ENCODE data around the gene SDK1.

SDK1 gene

DNA sequence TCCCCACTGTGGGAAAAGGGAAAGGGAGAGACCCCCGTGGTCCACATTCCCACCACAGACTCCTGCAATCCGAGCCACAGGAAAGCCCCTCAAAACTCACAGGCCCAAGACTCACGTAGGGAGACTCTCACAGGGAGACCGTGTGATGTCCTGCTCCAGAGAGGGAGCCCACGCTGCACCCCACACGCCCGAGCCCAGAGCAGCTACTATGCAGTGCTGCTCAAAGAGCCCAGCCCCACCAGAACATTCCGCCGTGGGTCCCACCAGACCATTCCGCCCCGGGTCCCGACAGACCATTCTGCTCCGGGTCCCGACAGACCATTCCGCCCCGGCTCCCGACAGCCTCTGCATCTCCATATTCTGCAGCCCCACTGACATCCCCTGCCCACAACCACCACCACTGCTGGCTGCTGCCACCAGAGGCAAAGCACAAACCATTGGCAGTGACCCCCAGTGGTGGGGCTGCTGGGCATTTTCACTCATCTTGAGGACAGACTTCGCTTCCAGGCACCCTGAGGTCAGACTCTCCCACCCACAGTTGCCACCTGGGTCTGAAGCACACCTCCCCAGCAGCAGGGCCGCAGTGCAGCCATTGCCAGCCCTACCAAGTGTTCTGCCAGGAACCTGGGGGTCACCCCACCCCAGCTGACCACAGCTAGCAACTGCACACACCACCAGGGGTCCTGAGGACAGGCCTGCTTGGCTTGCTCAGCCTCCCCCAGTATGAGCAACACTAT, 755.7 kb downstream of the SDK1 start:
- in situ Hi-C loops (cut with HindIII; ENCODE audit: low sequenced_read_pairs), result no loop called here
- TF ChIP-seq, protein P1, sequence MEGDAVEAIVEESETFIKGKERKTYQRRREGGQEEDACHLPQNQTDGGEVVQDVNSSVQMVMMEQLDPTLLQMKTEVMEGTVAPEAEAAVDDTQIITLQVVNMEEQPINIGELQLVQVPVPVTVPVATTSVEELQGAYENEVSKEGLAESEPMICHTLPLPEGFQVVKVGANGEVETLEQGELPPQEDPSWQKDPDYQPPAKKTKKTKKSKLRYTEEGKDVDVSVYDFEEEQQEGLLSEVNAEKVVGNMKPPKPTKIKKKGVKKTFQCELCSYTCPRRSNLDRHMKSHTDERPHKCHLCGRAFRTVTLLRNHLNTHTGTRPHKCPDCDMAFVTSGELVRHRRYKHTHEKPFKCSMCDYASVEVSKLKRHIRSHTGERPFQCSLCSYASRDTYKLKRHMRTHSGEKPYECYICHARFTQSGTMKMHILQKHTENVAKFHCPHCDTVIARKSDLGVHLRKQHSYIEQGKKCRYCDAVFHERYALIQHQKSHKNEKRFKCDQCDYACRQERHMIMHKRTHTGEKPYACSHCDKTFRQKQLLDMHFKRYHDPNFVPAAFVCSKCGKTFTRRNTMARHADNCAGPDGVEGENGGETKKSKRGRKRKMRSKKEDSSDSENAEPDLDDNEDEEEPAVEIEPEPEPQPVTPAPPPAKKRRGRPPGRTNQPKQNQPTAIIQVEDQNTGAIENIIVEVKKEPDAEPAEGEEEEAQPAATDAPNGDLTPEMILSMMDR (IDR thresholded peaks at IDR 0.05; ENCODE audit: low read depth, low read length), result no peak
- DNase-seq (ENCODE audit: low read depth, low spot score), result no peak
- H3K4me3 ChIP-seq (ENCODE audit: low read depth, low read length), result no peak overlapping the region

DNA sequence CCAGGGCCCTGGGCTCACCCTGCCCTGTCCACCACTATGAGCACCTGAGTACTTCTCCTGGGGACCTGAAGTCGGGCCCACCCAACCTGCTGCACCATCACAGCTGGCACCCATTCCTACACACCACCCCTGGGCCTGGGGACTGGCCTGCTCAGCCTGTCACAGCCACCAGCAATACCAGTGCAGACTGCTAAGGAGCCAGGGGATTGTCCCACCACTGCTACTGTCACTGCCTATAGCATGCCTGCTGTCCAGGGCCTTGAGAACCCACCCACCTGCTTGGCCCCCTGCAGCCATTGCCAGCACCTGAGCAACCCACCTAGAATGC, 756.2 kb downstream of the SDK1 start:
- in situ Hi-C loops (cut with HindIII; ENCODE audit: low sequenced_read_pairs), result no loop called here
- no peak overlapping the region for H3K4me3 ChIP-seq (ENCODE audit: low read depth, low read length)
- TF ChIP-seq, protein P1 (IDR thresholded peaks at IDR 0.05; ENCODE audit: low read depth, low read length), result no peak
- no peak for DNase-seq (ENCODE audit: low read depth, low spot score)

DNA sequence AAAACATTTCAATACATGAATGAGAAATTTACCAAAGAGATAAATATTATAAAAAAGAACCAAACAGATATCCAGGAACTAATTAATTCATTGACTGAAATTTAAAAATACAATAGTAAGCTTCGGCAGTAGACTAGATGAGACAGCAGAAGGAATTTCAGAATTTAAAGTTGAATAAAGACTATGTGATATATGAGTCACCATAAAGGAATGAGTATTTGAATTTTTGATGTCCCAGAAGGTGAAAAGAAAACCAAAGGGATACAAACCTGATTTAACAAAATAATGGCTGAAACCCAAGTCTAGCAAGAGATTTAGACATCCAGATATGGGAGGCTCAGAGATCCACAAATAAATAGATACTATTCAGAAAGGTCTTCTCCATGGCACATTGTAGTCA, 757.1 kb downstream of the SDK1 start:
- in situ Hi-C loops (cut with HindIII; ENCODE audit: low sequenced_read_pairs), result no loop called here
- H3K4me3 ChIP-seq (ENCODE audit: low read depth, low read length), result no peak overlapping the region
- peak; percentile 3 for DNase-seq (ENCODE audit: low read depth, low spot score)
- TF ChIP-seq, protein P1 (IDR thresholded peaks at IDR 0.05; ENCODE audit: low read depth, low read length), result no peak

DNA sequence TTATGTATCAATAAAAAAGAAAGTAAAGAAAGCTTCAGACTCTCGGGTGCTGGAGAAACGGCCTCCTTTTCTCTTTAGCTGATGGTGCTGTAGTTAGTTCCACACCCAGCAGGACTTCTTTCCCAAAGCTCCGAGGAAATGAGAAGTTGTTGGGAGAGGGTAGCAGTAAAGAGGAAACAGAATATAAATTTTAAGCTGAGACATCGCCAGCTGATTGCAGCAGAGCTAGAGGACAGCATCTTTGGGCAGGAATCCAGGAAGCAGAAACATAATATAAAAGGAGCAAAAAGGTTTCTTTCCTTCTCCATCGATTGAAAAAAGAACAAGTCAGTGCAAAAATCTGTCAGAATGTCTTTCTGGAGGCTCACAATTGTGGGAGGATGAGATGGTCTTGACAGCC, 764.1 kb downstream of the SDK1 start:
- peak overlapping the region; percentile 10 for H3K4me3 ChIP-seq (ENCODE audit: low read depth, low read length)
- DNase-seq (ENCODE audit: low read depth, low spot score), result peak; percentile 9
- in situ Hi-C loops (cut with HindIII; ENCODE audit: low sequenced_read_pairs), result no loop called here
- TF ChIP-seq, protein P1 (IDR thresholded peaks at IDR 0.05; ENCODE audit: low read depth, low read length), result no peak

DNA sequence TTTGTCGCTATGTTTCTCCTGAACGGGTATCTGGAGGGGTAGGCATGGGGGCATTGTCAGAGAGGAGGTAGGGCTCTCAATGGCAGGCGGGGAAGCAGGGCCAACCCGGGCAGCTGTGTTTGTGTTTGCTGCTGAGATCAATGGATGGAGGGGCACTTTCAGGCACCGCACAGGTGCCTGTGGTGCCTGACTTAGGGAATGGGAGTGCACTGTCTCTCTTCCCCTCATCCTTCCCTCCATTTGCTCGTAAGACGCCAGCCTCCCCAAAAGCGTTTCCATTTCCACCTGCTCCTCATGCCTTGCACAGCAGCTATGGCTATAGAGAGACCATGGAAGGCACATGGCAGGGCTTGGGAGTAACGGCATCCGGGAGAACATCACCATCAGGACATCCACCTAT, 765.2 kb downstream of the SDK1 start:
- DNase-seq (ENCODE audit: low read depth, low spot score), result no peak
- in situ Hi-C loops (cut with HindIII; ENCODE audit: low sequenced_read_pairs), result no loop called here
- H3K4me3 ChIP-seq (ENCODE audit: low read depth, low read length), result no peak overlapping the region
- TF ChIP-seq, protein P1 (IDR thresholded peaks at IDR 0.05; ENCODE audit: low read depth, low read length), result no peak

DNA sequence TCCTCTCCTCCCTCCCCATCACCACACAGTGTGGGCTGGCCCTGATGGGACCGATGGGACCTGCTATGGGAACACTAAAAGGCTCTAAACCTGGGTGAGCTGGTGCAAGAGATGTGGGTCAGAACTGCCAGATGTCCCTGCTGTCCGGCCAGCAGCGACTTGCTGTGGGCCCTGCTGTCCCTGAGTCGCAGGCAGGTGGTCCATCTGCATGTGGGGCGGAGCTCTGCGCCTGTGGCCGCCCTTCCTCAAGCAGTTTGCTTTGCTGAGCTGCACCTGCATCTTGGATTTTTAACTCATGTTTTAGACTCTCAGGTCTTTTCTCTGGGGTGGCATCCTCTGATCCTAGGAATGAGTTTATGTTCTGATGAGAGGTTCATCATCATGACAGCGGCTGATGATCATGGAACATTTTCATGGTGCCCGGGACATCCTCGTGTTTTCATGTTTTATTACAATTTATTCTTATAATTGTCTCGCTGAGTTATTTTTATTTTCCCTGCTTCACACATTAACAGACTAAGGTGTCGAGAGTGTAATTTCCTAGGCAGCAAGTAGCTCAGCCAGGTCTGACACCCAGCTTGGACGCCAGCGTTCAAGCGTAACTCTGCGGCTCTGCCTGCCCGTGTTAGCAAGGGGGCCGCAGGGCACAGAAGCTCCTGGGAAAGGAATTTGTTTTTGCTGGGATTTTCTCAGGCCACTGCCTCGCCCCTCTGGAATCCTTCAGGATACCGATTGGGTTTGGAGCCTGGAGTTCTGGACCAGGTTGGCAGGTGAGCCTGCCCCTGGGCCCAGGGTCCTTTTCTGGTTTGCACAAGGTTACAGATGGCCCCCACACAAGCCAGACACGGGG, 765.8 kb downstream of the SDK1 start:
- in situ Hi-C loops (cut with HindIII; ENCODE audit: low sequenced_read_pairs), result no loop called here
- TF ChIP-seq, protein P1 (IDR thresholded peaks at IDR 0.05; ENCODE audit: low read depth, low read length), result no peak
- no peak overlapping the region for H3K4me3 ChIP-seq (ENCODE audit: low read depth, low read length)
- DNase-seq (ENCODE audit: low read depth, low spot score), result no peak

Measured in astrocyte of the spinal cord (primary cell).